Smooth muscle cell (in vitro differentiated cells): ENCODE measurements around the gene FDXR. TPM values are rescaled to one million over a fixed set of nuclear protein-coding genes. Genes with fewer than 3 reads are reported as not detected.

ENCODE experiments used
- DNase-seq: peaks from one replicate; lab custom pipeline; 2025; ENCODE audit not compliant: unreplicated experiment; lab: John Stamatoyannopoulos, UW
- H2AFZ ChIP-seq: fragments of 200-600 bp; sonication (generic); 2 replicates; pipeline ENCODE4 v1.6.0; 2016; ENCODE audit warnings: antibody characterized with exemption, low read depth, mild to moderate bottlenecking
- H3F3A ChIP-seq: fragments of 200-600 bp; sonication (generic); 2 replicates; pipeline ENCODE4 v1.6.0; 2017; ENCODE audit warnings: antibody characterized with exemption, low read depth
- H3K27ac ChIP-seq: fragments of 200-600 bp; sonication (generic); 2 replicates; pipeline ENCODE4 v1.5.1; 2016; ENCODE audit warnings: low read depth, mild to moderate bottlenecking
- H3K27me3 ChIP-seq: fragments of 200-600 bp; sonication (generic); 2 replicates; pipeline ENCODE4 v1.6.1; 2016; ENCODE audit warnings: low read depth, mild to moderate bottlenecking
- H3K36me3 ChIP-seq: fragments of 200-600 bp; sonication (generic); 2 replicates; pipeline ENCODE4 v1.5.1; 2016; ENCODE audit warnings: low read depth
- H3K4me1 ChIP-seq: fragments of 200-600 bp; sonication (generic); 2 replicates; pipeline ENCODE4 v1.5.1; 2016; ENCODE audit warnings: low read depth
- H3K4me2 ChIP-seq: fragments of 200-600 bp; sonication (generic); 2 replicates; pipeline ENCODE4 v1.6.0; 2016; ENCODE audit warnings: mild to moderate bottlenecking
- H3K4me3 ChIP-seq: fragments of 200-600 bp; sonication (generic); 2 replicates; pipeline ENCODE4 v1.5.1; 2016; ENCODE audit warnings: mild to moderate bottlenecking
- H3K79me2 ChIP-seq: fragments of 200-600 bp; sonication (generic); 2 replicates; pipeline ENCODE4 v1.6.0; 2016; ENCODE audit warnings: low read depth, mild to moderate bottlenecking
- H3K9ac ChIP-seq: fragments of 200-600 bp; sonication (generic); 2 replicates; pipeline ENCODE4 v1.6.0; 2016; ENCODE audit warnings: low read depth
- H3K9me3 ChIP-seq: fragments of 200-600 bp; sonication (generic); replicated peaks from 2 replicates; pipeline ENCODE4 v1.5.1; 2016; ENCODE audit warnings: low read depth
- H4K20me1 ChIP-seq: fragments of 200-600 bp; sonication (generic); 2 replicates; pipeline ENCODE4 v1.6.0; 2016; ENCODE audit warnings: low read depth
- CTCF ChIP-seq: fragments of 200-600 bp; sonication (generic); IDR thresholded peaks from 2 replicates; pipeline ENCODE4 v1.5.1; 2017; ENCODE audit warnings: borderline replicate concordance, mild to moderate bottlenecking, antibody characterized with exemption; ENCODE audit not compliant: insufficient read depth, poor library complexity, severe bottlenecking
- WGBS: methylation state at CpG from one replicate; pipeline ENCODE4 v1.1.7; 2016; ENCODE audit warnings: low lambda C conversion rate; 5-methylcytosine and 5-hydroxymethylcytosine counted together
- polyA plus RNA-seq: library from polyadenylated mRNA; unstranded; fragments of >200 nt; fragmentation: Nextera tagmentation; extraction: Ambion mirVana; gene quantifications from 2 replicates; pipeline ENCODE4 v1.2.1, GENCODE V29; 2016
- total RNA-seq: library from RNA; depleted of rRNA; stranded (reverse); fragments of >200 nt; gene quantifications from 2 replicates; pipeline ENCODE4 v1.2.3, GENCODE V29; 2014

Gene FDXR
- total and polyA plus RNA-seq, 2 experiments from 2014 or later = 5.6 to 18.7 TPM

GRCh38 chr17:74853669-74854068 is 19.1 kb downstream of the FDXR start:
- H3K79me2 ChIP-seq = no peaks in the 10 kb centered on the region

GRCh38 chr17:74853048-74853397 is 19.8 kb downstream of the FDXR start:
- peaks cover 7% of the 10 kb centered on the region for H3K4me1 ChIP-seq
- H3K27ac ChIP-seq = no peak overlapping the region
- WGBS = 32% methylated on average over 9 of the region's 9 CpGs
- TF ChIP-seq CTCF = no peak
- H4K20me1 ChIP-seq = no peaks in the 10 kb centered on the region
- H3K4me2 ChIP-seq = peak overlapping the region; percentile 75
- H3K79me2 ChIP-seq = no peaks in the 10 kb centered on the region
- DNase-seq = no peak
- H3K4me3 ChIP-seq = no peak overlapping the region
- H3K9ac ChIP-seq = no peak overlapping the region
- H2AFZ ChIP-seq = no peak overlapping the region
- no peaks in the 10 kb centered on the region for H3K36me3 ChIP-seq
- H3F3A ChIP-seq = no peaks in the 10 kb centered on the region
- peaks cover 88% of the 10 kb centered on the region for H3K27me3 ChIP-seq
- H3K9me3 ChIP-seq = no peaks in the 10 kb centered on the region

More at GRCh38 chr17:74853669-74854068, 19.1 kb downstream of the FDXR start:
- Histone ChIP-seq H3F3A (no peaks in the 10 kb centered on the region), H3K4me3 (no peak overlapping the region), H3K4me1 (peaks cover 7% of the 10 kb centered on the region), H2AFZ (no peak overlapping the region), H3K9me3 (no peaks in the 10 kb centered on the region), H3K27me3 (peaks cover 91% of the 10 kb centered on the region), H3K27ac (no peak overlapping the region), H4K20me1 (no peaks in the 10 kb centered on the region), H3K9ac (no peak overlapping the region), H3K4me2 (no peak overlapping the region), H3K36me3 (no peaks in the 10 kb centered on the region)
- 90% methylated on average over 8 of the region's 8 CpGs for WGBS
- no peak for DNase-seq
- TF ChIP-seq CTCF = no peak

GRCh38 chr17:74852237-74853047 is 20.4 kb downstream of the FDXR start:
- Histone ChIP-seq H3K4me3 (no peak overlapping the region), H2AFZ (no peak overlapping the region), H3K9ac (no peak overlapping the region), H3K79me2 (no peaks in the 10 kb centered on the region), H3K9me3 (no peaks in the 10 kb centered on the region), H3K36me3 (no peaks in the 10 kb centered on the region), H4K20me1 (no peaks in the 10 kb centered on the region), H3K4me1 (peaks cover 7% of the 10 kb centered on the region), H3K4me2 (peak overlapping the region; percentile 75), H3F3A (no peaks in the 10 kb centered on the region), H3K27ac (no peak overlapping the region), H3K27me3 (peaks cover 82% of the 10 kb centered on the region)
- no peak for DNase-seq
- 18% methylated on average over 58 of the region's 76 CpGs for WGBS
- TF ChIP-seq CTCF = no peak
